K562 (cell line): ENCODE results near the gene NYAP2. TPM values are rescaled to one million over a fixed set of nuclear protein-coding genes. Genes with fewer than 3 reads are reported as not detected.

Experiments
- ATAC-seq: fragments of 200-7000 bp; cut with Tn5 transposase; 3 replicates; pipeline ENCODE4 v1.9.1; 2020; ENCODE audit warnings: moderate library complexity
- BruUV-seq: library from RNA; stranded (reverse); fragments of 400-500 nt; replicated peaks from 2 replicates; lab custom pipeline; 2021; lab: Mats Ljungman, UMichigan
- CTCF ChIA-PET: fragments of 300-600 bp; formaldehyde crosslinking; extraction: SDS; loops from one replicate; lab custom pipeline; 2021; ENCODE audit warnings: low intra/inter-chr PET ratio; lab: Yijun Ruan, JAX
- POLR2A ChIA-PET: fragments of 300-600, 350-650 bp; sonication (Branson Sonifier 250); formaldehyde crosslinking; extraction: SDS; loops from one replicate; lab custom pipeline; 2021; ENCODE audit warnings: antibody characterized with exemption, inconsistent platforms; lab: Yijun Ruan, JAX
- DNase-seq, 4 experiments: peaks; one replicate each; pipeline versions ENCODE4 v3.0.0 to v3.0.0-alpha.2; 2011 to 2018; ENCODE audit warnings: low spot score in 3 of 4, mixed read lengths in 3 of 4; ENCODE audit errors: extremely low read depth in 1 of 4
- FAIRE-seq: peaks from 2 replicates; lab custom pipeline; 2011; peaks lifted over from hg19 to GRCh38; lab: Jason Lieb, UNC
- H2AFZ ChIP-seq: 2 replicates; pipeline ENCODE4 v1.6.0; 2011; ENCODE audit warnings: low read depth, low read length, control low read depth, inconsistent platforms
- H3K27ac ChIP-seq: fragments of 200-600 bp; 3 replicates; pipeline ENCODE4 v1.8.0; 2011; ENCODE audit warnings: low read depth, mild to moderate bottlenecking, control low read depth, inconsistent platforms, low read length, moderate library complexity, mixed read lengths; ENCODE audit errors: extremely low read depth
- H3K27me3 ChIP-seq, 2 experiments: fragments of 300-600 bp in 1 of 2; 2 replicates in 1 of 2; 3 replicates in 1 of 2; pipeline versions ENCODE4 v1.6.0 to v1.8.0; 2011; ENCODE audit warnings: inconsistent platforms in 2 of 2, low read length in 2 of 2, mild to moderate bottlenecking in 1 of 2, mixed read lengths in 1 of 2, moderate library complexity in 1 of 2; ENCODE audit not compliant: control insufficient read depth in 2 of 2, insufficient read depth in 2 of 2
- H3K36me3 ChIP-seq: fragments of 300-600 bp; 3 replicates; pipeline ENCODE4 v1.8.0; 2011; ENCODE audit warnings: mild to moderate bottlenecking, low read length, inconsistent platforms; ENCODE audit not compliant: control insufficient read depth, insufficient read depth
- H3K4me1 ChIP-seq, 2 experiments: fragments of 200-600 bp in 1 of 2; replicated peaks in 1 of 2; 2 replicates in 1 of 2; 3 replicates in 1 of 2; pipeline versions ENCODE4 v1.5.1 to v1.8.0; 2011; ENCODE audit warnings: inconsistent platforms in 2 of 2, low read length in 2 of 2, mild to moderate bottlenecking in 1 of 2, mixed read lengths in 1 of 2, moderate library complexity in 1 of 2; ENCODE audit not compliant: control insufficient read depth in 2 of 2, insufficient read depth in 2 of 2
- H3K4me2 ChIP-seq: 2 replicates; pipeline ENCODE4 v1.6.1; 2011; ENCODE audit warnings: low read length, control low read depth, inconsistent platforms, mixed read lengths; ENCODE audit not compliant: insufficient read depth
- H3K4me3 ChIP-seq: fragments of 200-600 bp; sonication (generic), shearing (Covaris generic); 2 replicates; pipeline ENCODE4 v1.5.1; 2016; ENCODE audit warnings: control low read depth, inconsistent platforms
- H3K79me2 ChIP-seq: fragments of 200-600 bp; 3 replicates; pipeline ENCODE4 v1.8.0; 2011; ENCODE audit warnings: low read length, inconsistent platforms; ENCODE audit not compliant: control insufficient read depth, insufficient read depth
- H3K9ac ChIP-seq, 2 experiments: 2 replicates each; pipeline versions ENCODE4 v1.6.0 to v1.6.1; 2011; ENCODE audit warnings: low read depth in 2 of 2, low read length in 2 of 2, control low read depth in 1 of 2, inconsistent platforms in 1 of 2, mild to moderate bottlenecking in 1 of 2, mixed read lengths in 1 of 2; ENCODE audit not compliant: insufficient read depth in 1 of 2
- H3K9me1 ChIP-seq: one replicate; pipeline ENCODE4 v1.6.0; 2011; ENCODE audit warnings: inconsistent platforms, mild to moderate bottlenecking, low read length, moderate library complexity; ENCODE audit not compliant: control insufficient read depth, insufficient read depth
- H3K9me3 ChIP-seq: replicated peaks from 2 replicates; pipeline ENCODE4 v1.5.1; 2011; ENCODE audit warnings: low read depth, low read length, inconsistent platforms; ENCODE audit not compliant: control insufficient read depth, insufficient read depth
- H4K20me1 ChIP-seq: replicated peaks from 2 replicates; pipeline ENCODE4 v1.6.1; 2011; ENCODE audit warnings: low read length, inconsistent platforms, mixed read lengths; ENCODE audit not compliant: control insufficient read depth, insufficient read depth
- CBFA2T3 ChIP-seq: fragments of 450-650 bp; IDR thresholded peaks from 2 replicates; pipeline ENCODE4 v1.6.1; 2017
- CC2D1A ChIP-seq: fragments of 450-650 bp; IDR thresholded peaks from 2 replicates; pipeline ENCODE4 v1.6.1; 2017; ENCODE audit warnings: mild to moderate bottlenecking
- DPF2 ChIP-seq: fragments of 450-650 bp; IDR thresholded peaks from 2 replicates; pipeline ENCODE4 v1.6.1; 2016
- GTF2F1 ChIP-seq: IDR thresholded peaks from 2 replicates; pipeline ENCODE4 v1.6.1; 2011; ENCODE audit warnings: low read depth, low read length, improper control_type of control experiment
- MYBL2 ChIP-seq, 2 experiments: fragments of 450-650 bp in 1 of 2; sonication (generic) in 1 of 2; formaldehyde crosslinking in 1 of 2; IDR thresholded peaks; 2 replicates each; pipeline versions ENCODE4 v1.6.1 to v1.8.1; 2017 to 2022; ENCODE audit warnings: borderline replicate concordance in 1 of 2, inconsistent platforms in 1 of 2, low read depth in 1 of 2, mild to moderate bottlenecking in 1 of 2, missing genetic modification reagents in 1 of 2, moderate library complexity in 1 of 2
- NCOR1 ChIP-seq: fragments of 450-650 bp; IDR thresholded peaks from 2 replicates; pipeline ENCODE4 v1.6.1; 2016; ENCODE audit warnings: mild to moderate bottlenecking, moderate library complexity
- NEUROD1 ChIP-seq: fragments of 150-350 bp; IDR thresholded peaks from 2 replicates; pipeline ENCODE4 v1.6.1; 2014; ENCODE audit warnings: borderline replicate concordance, low read length, low read depth; ENCODE audit not compliant: partially characterized antibody
- NFATC3 ChIP-seq: fragments of 450-650 bp; IDR thresholded peaks from 2 replicates; pipeline ENCODE4 v1.6.1; 2017; ENCODE audit warnings: mild to moderate bottlenecking
- POLR2A ChIP-seq: fragments of 450-650 bp; conservative IDR thresholded peaks from 2 replicates; pipeline ENCODE4 v1.6.1; 2016
- POLR2AphosphoS5 ChIP-seq: IDR thresholded peaks from 2 replicates; pipeline ENCODE4 v1.6.1; 2011; ENCODE audit warnings: mild to moderate bottlenecking, low read depth, low read length, moderate library complexity; ENCODE audit not compliant: control insufficient read depth, insufficient read depth
- RBFOX2 ChIP-seq: fragments of 200-400 bp; formaldehyde crosslinking; IDR thresholded peaks from 2 replicates; pipeline ENCODE4 v1.6.1; 2017; ENCODE audit warnings: low read depth, mild to moderate bottlenecking, low read length, moderate library complexity
- SOX6 ChIP-seq: fragments of 450-650 bp; IDR thresholded peaks from 2 replicates; pipeline ENCODE4 v1.6.1; 2014; ENCODE audit warnings: mild to moderate bottlenecking
- STAT5A ChIP-seq: IDR thresholded peaks from 2 replicates; pipeline ENCODE4 v1.6.1; 2012; ENCODE audit warnings: low read length, inconsistent platforms, borderline replicate concordance
- TBL1XR1 ChIP-seq, 2 experiments: IDR thresholded peaks; 2 replicates each; pipeline ENCODE4 v1.6.1; 2012; ENCODE audit warnings: improper control_type of control experiment in 2 of 2, low read length in 2 of 2, mild to moderate bottlenecking in 1 of 2
- TEAD4 ChIP-seq, 2 experiments: sonication (generic) in 1 of 2; formaldehyde crosslinking in 1 of 2; IDR thresholded peaks; 2 replicates each; pipeline versions ENCODE4 v1.6.1 to v1.8.0; 2012 to 2022; ENCODE audit warnings: borderline replicate concordance in 1 of 2, inconsistent platforms in 1 of 2, low read length in 1 of 2, mild to moderate bottlenecking in 1 of 2, missing genetic modification reagents in 1 of 2
- THAP7 ChIP-seq: fragments of 250-450 bp; sonication (Bioruptor Pico); IDR thresholded peaks from 2 replicates; pipeline ENCODE4 v1.5.0; 2021
- WGBS: fragments of 100-300 bp; shearing (Covaris generic); methylation state at CpG from one replicate; pipeline ENCODE4 v1.1.6; 2016; ENCODE audit warnings: low coverage, mixed read lengths; ENCODE audit not compliant: insufficient coverage; ENCODE audit errors: missing lambda C conversion rate; 5-methylcytosine and 5-hydroxymethylcytosine counted together
- in situ Hi-C: fragments of 300-500 bp; cut with MboI; formaldehyde crosslinking; loops from 4 replicates; pipeline ENCODE4 v1.15.0; 2018; ENCODE audit warnings: inconsistent platforms, mixed read lengths
- intact Hi-C: fragments of 100-400 bp; cut with micrococcal nuclease; formaldehyde crosslinking; loops from 2 replicates; pipeline ENCODE4 v1.14.2; 2022
- polyA plus RNA-seq, 8 experiments: library from polyadenylated mRNA; depleted of rRNA in 4 of 8; stranded (reverse) in 5 of 8; unstranded in 3 of 8; fragments of >200 nt; fragmentation: Nextera tagmentation in 2 of 8; fragmentation: Illumina TruSeq in 1 of 8; extraction: Ambion mirVana in 2 of 8; extraction: Trizol in 1 of 8; gene quantifications; 2 replicates each; pipeline versions ENCODE4 v1.2.1 to v1.2.3, GENCODE V29; 2011 to 2014; ENCODE audit warnings: inconsistent platforms in 1 of 8, missing spikeins in 1 of 8
- total RNA-seq, 7 experiments: library from RNA; depleted of rRNA in 6 of 7; stranded (reverse); fragments of >200 nt in 6 of 7; fragmentation: Illumina TruSeq in 2 of 7; extraction: Trizol in 2 of 7; gene quantifications; 2 replicates each; pipeline versions ENCODE4 v1.2.1 to v1.2.3, GENCODE V29; 2011 to 2021; ENCODE audit warnings: low replicate concordance in 1 of 7
- TF ChIP-seq, protein P1 (sequence below): fragments of 250-450 bp; sonication (Bioruptor Pico); IDR thresholded peaks from 2 replicates; pipeline ENCODE4 v1.8.0; 2022; ENCODE audit warnings: inconsistent platforms
- TF ChIP-seq, protein P2 (sequence below), 2 experiments: IDR thresholded peaks in 1 of 2; conservative IDR thresholded peaks in 1 of 2; 2 replicates each; pipeline ENCODE4 v1.6.1; 2016; ENCODE audit warnings: low read depth in 2 of 2, mild to moderate bottlenecking in 1 of 2, missing compliant biosample characterization in 1 of 2, missing genetic modification characterization in 1 of 2, moderate library complexity in 1 of 2

Gene NYAP2
- total and polyA plus RNA-seq, 9 of the 15 experiments (the other 6 are each of a cell fraction or from before 2014, with no cell fraction given) = 0.03 to 0.04 (median 0.04) TPM; not detected in 3

DNA sequence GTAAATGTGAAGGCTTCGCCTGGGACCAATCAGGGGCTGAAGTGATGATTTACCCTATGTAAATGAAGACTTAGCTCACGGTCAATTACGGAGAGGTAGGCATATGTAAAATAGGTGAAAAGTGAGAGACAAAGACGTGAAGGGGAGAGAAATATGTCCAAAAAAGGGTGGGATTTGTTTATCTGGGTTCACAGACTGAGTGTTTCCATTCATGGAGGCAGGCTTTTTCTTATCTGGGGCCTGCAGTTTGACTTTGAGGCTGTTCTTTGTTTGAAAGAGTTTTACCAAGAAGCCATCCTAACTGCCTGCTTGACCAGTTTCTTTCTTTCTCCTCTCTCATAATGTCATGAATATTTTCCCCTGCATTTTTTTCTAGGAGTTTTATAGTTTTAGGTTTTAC is 202.7 kb downstream of the NYAP2 start:
- ChIA-PET POLR2A (interaction anchor here (0.6 kb wide), 1 partner anchor 1075 kb away, joined by 3 read pairs; no protein-coding TSS in a partner anchor), CTCF (no interaction called here)
- Histone ChIP-seq H3K4me2 (no peak overlapping the region), H2AFZ (peak overlapping the region; percentile 7; the same call in 1 of the 2 replicates), H3K4me3 (no peak overlapping the region), H3K4me1 (peaks cover 0 to 8% of the 10 kb centered on the region in 2 experiments; a peak in 2 of 5 replicates), H3K27me3 (no peaks in the 10 kb centered on the region), H3K9me3 (peaks cover 1% of the 10 kb centered on the region; the same call in 1 of the 2 replicates), H3K79me2 (no peaks in the 10 kb centered on the region), H3K36me3 (no peaks in the 10 kb centered on the region), H3K9ac (peak overlapping the region in 1 of 2 experiments; percentile 42; a peak in 2 of 4 replicates), H4K20me1 (no peaks in the 10 kb centered on the region), H3K27ac (peak overlapping the region; percentile 83), H3K9me1 (no peaks in the 10 kb centered on the region)
- intact Hi-C loops (no loop called here), in situ Hi-C loops (no loop called here)
- DNase-seq = peak; percentile 6 to 73 (median 20)
- ATAC-seq = peak; percentile 89
- WGBS = 0% methylated on average over 4 of the region's 4 CpGs
- FAIRE-seq = peak; percentile 69
- BruUV-seq = no TSS peak
- peak; percentile 79; the same call in 1 of the 2 replicates for TF ChIP-seq NFATC3
- peak; percentile 65; the same call in 1 of the 2 replicates for TF ChIP-seq STAT5A
- peak; percentile 80 for TF ChIP-seq NCOR1
- 0 out of 2 replicates have a peak, but pooled peaks have one; percentile 40 for TF ChIP-seq MYBL2 (IDR thresholded peaks at IDR 0.05; ENCODE audit: low read depth)
- no peak for TF ChIP-seq MYBL2 (CRISPR knock-in tag; IDR thresholded peaks at IDR 0.05; ENCODE audit: borderline replicate concordance)
- 0 out of 4 replicates have a peak, but pooled peaks of 1 of the 2 experiments have one; percentile 13 for TF ChIP-seq TBL1XR1 (IDR thresholded peaks at IDR 0.05; ENCODE audit: low read length in 2 of 2)
- TF ChIP-seq POLR2AphosphoS5 = peak; percentile 68; the same call in 1 of the 2 replicates
- peak; percentile 49; the same call in 1 of the 2 replicates for TF ChIP-seq CC2D1A
- peak; percentile 32; the same call in 1 of the 2 replicates for TF ChIP-seq POLR2A
- no peak for TF ChIP-seq THAP7
- TF ChIP-seq, protein P1, sequence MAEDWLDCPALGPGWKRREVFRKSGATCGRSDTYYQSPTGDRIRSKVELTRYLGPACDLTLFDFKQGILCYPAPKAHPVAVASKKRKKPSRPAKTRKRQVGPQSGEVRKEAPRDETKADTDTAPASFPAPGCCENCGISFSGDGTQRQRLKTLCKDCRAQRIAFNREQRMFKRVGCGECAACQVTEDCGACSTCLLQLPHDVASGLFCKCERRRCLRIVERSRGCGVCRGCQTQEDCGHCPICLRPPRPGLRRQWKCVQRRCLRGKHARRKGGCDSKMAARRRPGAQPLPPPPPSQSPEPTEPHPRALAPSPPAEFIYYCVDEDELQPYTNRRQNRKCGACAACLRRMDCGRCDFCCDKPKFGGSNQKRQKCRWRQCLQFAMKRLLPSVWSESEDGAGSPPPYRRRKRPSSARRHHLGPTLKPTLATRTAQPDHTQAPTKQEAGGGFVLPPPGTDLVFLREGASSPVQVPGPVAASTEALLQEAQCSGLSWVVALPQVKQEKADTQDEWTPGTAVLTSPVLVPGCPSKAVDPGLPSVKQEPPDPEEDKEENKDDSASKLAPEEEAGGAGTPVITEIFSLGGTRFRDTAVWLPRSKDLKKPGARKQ (CRISPR knock-in tag) = no peak
- peak; percentile 88 for TF ChIP-seq TEAD4 (IDR thresholded peaks at IDR 0.05; ENCODE audit: low read length)
- TF ChIP-seq TEAD4 (CRISPR knock-in tag; IDR thresholded peaks at IDR 0.05; ENCODE audit: borderline replicate concordance) = no peak
- TF ChIP-seq CBFA2T3 = peak; percentile 91
- no peak for TF ChIP-seq NEUROD1
- TF ChIP-seq SOX6 = peak; percentile 89
- TF ChIP-seq DPF2 = peak; percentile 84
- TF ChIP-seq RBFOX2 = 0 out of 2 replicates have a peak, but pooled peaks have one; percentile 28
- TF ChIP-seq, protein P2, sequence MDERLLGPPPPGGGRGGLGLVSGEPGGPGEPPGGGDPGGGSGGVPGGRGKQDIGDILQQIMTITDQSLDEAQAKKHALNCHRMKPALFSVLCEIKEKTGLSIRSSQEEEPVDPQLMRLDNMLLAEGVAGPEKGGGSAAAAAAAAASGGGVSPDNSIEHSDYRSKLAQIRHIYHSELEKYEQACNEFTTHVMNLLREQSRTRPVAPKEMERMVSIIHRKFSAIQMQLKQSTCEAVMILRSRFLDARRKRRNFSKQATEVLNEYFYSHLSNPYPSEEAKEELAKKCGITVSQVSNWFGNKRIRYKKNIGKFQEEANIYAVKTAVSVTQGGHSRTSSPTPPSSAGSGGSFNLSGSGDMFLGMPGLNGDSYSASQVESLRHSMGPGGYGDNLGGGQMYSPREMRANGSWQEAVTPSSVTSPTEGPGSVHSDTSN (CRISPR knock-in tag; IDR thresholded peaks at IDR 0.05; ENCODE audit: low read depth) = no peak
- TF ChIP-seq, protein P2 (tag; conservative IDR thresholded peaks at IDR 0.05; ENCODE audit: low read depth) = peak; percentile 38
- no peak for TF ChIP-seq GTF2F1
